GM21717 (cell line): ENCODE data around the gene EPC1.
"Not testable (repeated sequence)": the region's sequence is repeated elsewhere in the genome, so short reads cannot be mapped to it uniquely, and the experiment has no call there.

Experiments used
- ATAC-seq: cut with Tn5 transposase; IDR thresholded peaks from one replicate; pipeline ENCODE4 v1.9.1; 2021; ENCODE audit warnings: mild to moderate bottlenecking, moderate library complexity; ENCODE audit not compliant: unreplicated experiment

Gene EPC1

DNA sequence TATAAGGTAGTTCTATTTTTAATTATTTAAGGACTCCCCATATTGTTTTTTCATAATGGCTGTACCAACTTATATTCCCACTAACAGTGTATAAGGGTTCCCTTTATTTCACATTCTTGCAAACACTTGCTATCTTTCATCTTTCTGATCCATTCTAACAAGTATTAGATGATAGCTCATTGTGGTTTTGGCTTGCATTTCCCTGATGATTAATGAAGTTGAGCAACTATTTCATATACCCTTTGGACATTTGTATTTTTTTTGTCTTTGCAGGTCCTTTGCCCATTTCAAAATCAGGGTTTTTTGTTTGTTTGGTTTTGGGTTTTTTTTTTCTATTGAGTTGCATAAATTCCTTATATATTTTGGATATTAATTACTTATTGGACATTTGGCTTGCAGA is 107.2 kb downstream of the EPC1 start:
- ATAC-seq: no peak

- ATAC-seq: no peak
Observed at GRCh38 chr10:32237644-32238345, 109.2 kb downstream of the EPC1 start.

- no peak for ATAC-seq
Observed at GRCh38 chr10:32234471-32234870, 112.5 kb downstream of the EPC1 start.

GRCh38 chr10:32233375-32233774 is 113.6 kb downstream of the EPC1 start:
- ATAC-seq: not testable (repeated sequence)

DNA sequence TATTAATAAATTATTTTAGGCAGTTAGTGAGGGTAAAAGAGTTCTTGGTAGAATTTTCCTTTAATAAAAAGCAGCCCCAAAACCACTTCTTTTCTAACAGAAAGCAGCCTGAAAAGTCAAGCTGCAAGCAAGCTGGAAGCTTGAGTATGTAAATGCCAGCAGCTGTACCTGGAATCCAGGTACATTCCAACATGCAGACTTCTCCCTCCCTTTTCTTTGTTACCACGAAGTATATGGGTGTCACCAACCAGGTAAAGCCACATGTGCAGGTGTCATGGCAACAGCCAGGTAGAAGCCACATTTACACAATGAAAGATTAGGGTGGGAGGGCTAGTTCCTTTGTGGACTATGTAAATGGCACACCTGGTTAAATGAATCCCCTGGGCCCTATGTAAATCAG is 114.6 kb downstream of the EPC1 start:
- no peak for ATAC-seq

- ATAC-seq: not testable (repeated sequence)
Observed at GRCh38 chr10:32229788-32230187, 117.2 kb downstream of the EPC1 start.

GRCh38 chr10:32229170-32229569 is 117.8 kb downstream of the EPC1 start:
- ATAC-seq: no peak

- ATAC-seq: no peak
Observed at GRCh38 chr10:32227802-32228201, 119.2 kb downstream of the EPC1 start.

DNA sequence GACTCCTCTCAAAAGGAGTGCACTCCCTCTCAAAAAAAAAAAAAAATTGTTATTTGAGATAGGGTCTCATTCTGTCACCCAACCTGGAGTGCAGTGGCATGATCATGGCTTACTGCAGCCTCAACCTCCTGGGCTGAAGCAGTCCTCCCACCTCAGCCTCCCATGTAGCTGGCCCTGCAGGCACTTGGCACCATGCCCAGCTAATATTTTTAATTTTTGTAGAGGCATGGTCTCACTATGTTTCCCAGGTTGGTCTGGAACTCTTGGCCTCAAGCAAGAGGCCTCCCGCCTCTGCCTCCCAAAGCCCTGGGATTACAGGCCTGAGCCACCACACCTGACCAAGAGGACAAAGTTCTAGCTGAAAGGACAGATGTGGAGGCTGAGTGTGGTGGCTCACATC is 120.3 kb downstream of the EPC1 start:
- no peak for ATAC-seq

GRCh38 chr10:32225976-32226375 is 121.0 kb downstream of the EPC1 start:
- ATAC-seq: no peak

DNA sequence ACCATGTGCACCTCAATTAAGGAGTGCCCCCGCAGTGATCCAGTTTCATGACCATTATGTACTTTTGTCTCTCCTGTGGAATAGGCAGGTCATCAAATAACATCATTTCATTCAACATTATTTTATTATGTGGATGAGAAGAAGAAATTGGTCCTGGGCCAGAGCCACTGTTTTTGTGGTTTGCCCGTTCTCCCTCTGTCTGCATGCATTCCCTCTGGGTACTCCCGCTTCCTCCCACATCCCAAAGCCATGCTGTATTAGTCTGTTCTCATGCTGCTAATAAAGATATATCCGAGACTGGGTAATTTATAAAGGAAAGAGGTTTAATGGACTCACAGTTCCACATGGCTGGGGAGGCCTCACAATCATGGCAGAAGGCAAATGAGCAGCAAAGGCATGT is 124.6 kb downstream of the EPC1 start:
- ATAC-seq: not testable (repeated sequence)

- not testable (repeated sequence) for ATAC-seq
Observed at GRCh38 chr10:32219156-32219555, 127.8 kb downstream of the EPC1 start.

DNA sequence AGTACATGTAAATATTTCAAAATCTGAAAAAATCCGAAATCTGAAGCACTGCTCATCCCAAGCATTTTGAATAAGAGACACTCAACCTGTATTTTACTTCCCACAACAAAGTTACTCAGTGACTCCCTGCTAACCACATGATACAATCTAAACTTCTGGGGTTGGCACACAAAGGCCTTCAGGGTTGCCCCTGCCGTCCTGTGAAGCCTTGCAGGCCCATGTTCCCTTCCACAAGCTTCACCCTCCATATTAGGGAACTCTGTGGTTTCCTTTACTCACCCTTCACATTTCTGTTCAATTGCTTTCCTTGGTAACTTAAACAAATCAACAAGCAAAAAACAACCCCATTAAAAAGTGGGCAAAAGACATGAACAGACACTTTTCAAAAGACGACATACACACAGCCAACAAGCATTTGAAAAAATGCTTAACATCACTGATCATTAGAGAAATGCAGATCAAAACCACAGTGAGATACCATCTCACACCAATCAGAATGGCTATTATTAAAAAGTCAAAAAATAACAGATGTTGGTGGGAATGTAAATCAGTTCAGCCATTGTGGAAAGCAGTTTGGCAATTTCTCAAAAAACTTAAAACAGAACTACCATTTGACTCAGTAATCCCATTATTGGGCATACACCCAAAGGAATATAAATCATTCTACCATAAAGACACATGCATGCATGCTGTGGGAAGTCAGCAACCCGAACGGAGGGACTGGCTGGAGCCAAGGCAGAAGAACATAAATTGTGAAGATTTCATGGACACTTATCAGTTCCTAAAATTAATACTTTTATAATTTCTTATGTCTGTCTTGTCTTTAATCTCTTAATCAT is 128.5 kb downstream of the EPC1 start:
- not testable (repeated sequence) for ATAC-seq
